K562 (cell line): Measurements from ENCODE around the gene HBG1. TPM values are rescaled to one million over a fixed set of nuclear protein-coding genes. Genes with fewer than 3 reads are reported as not detected.
"Not testable (repeated sequence)": the region's sequence is repeated elsewhere in the genome, so short reads cannot be mapped to it uniquely, and the experiment has no call there.

Experiments used
- ATAC-seq: fragments of 200-7000 bp; cut with Tn5 transposase; 3 replicates; pipeline ENCODE4 v1.9.1; 2020; ENCODE audit warnings: moderate library complexity
- BruUV-seq: library from RNA; stranded (reverse); fragments of 400-500 nt; replicated peaks from 2 replicates; lab custom pipeline; 2021; lab: Mats Ljungman, UMichigan
- CTCF ChIA-PET: fragments of 300-600 bp; formaldehyde crosslinking; extraction: SDS; loops from one replicate; lab custom pipeline; 2021; ENCODE audit warnings: low intra/inter-chr PET ratio; lab: Yijun Ruan, JAX
- POLR2A ChIA-PET: fragments of 300-600, 350-650 bp; sonication (Branson Sonifier 250); formaldehyde crosslinking; extraction: SDS; loops from one replicate; lab custom pipeline; 2021; ENCODE audit warnings: antibody characterized with exemption, inconsistent platforms; lab: Yijun Ruan, JAX
- DNase-seq, 4 experiments: peaks; one replicate each; pipeline versions ENCODE4 v3.0.0 to v3.0.0-alpha.2; 2011 to 2018; ENCODE audit warnings: low spot score in 3 of 4, mixed read lengths in 3 of 4; ENCODE audit errors: extremely low read depth in 1 of 4
- FAIRE-seq: peaks from 2 replicates; lab custom pipeline; 2011; peaks lifted over from hg19 to GRCh38; lab: Jason Lieb, UNC
- H2AFZ ChIP-seq: 2 replicates; pipeline ENCODE4 v1.6.0; 2011; ENCODE audit warnings: low read depth, low read length, control low read depth, inconsistent platforms
- H3K27ac ChIP-seq: fragments of 200-600 bp; 3 replicates; pipeline ENCODE4 v1.8.0; 2011; ENCODE audit warnings: low read depth, mild to moderate bottlenecking, control low read depth, inconsistent platforms, low read length, moderate library complexity, mixed read lengths; ENCODE audit errors: extremely low read depth
- H3K27me3 ChIP-seq, 2 experiments: fragments of 300-600 bp in 1 of 2; 2 replicates in 1 of 2; 3 replicates in 1 of 2; pipeline versions ENCODE4 v1.6.0 to v1.8.0; 2011; ENCODE audit warnings: inconsistent platforms in 2 of 2, low read length in 2 of 2, mild to moderate bottlenecking in 1 of 2, mixed read lengths in 1 of 2, moderate library complexity in 1 of 2; ENCODE audit not compliant: control insufficient read depth in 2 of 2, insufficient read depth in 2 of 2
- H3K36me3 ChIP-seq: fragments of 300-600 bp; 3 replicates; pipeline ENCODE4 v1.8.0; 2011; ENCODE audit warnings: mild to moderate bottlenecking, low read length, inconsistent platforms; ENCODE audit not compliant: control insufficient read depth, insufficient read depth
- H3K4me1 ChIP-seq, 2 experiments: fragments of 200-600 bp in 1 of 2; replicated peaks in 1 of 2; 2 replicates in 1 of 2; 3 replicates in 1 of 2; pipeline versions ENCODE4 v1.5.1 to v1.8.0; 2011; ENCODE audit warnings: inconsistent platforms in 2 of 2, low read length in 2 of 2, mild to moderate bottlenecking in 1 of 2, mixed read lengths in 1 of 2, moderate library complexity in 1 of 2; ENCODE audit not compliant: control insufficient read depth in 2 of 2, insufficient read depth in 2 of 2
- H3K4me2 ChIP-seq: 2 replicates; pipeline ENCODE4 v1.6.1; 2011; ENCODE audit warnings: low read length, control low read depth, inconsistent platforms, mixed read lengths; ENCODE audit not compliant: insufficient read depth
- H3K4me3 ChIP-seq: fragments of 200-600 bp; sonication (generic), shearing (Covaris generic); 2 replicates; pipeline ENCODE4 v1.5.1; 2016; ENCODE audit warnings: control low read depth, inconsistent platforms
- H3K79me2 ChIP-seq: fragments of 200-600 bp; 3 replicates; pipeline ENCODE4 v1.8.0; 2011; ENCODE audit warnings: low read length, inconsistent platforms; ENCODE audit not compliant: control insufficient read depth, insufficient read depth
- H3K9ac ChIP-seq, 2 experiments: 2 replicates each; pipeline versions ENCODE4 v1.6.0 to v1.6.1; 2011; ENCODE audit warnings: low read depth in 2 of 2, low read length in 2 of 2, control low read depth in 1 of 2, inconsistent platforms in 1 of 2, mild to moderate bottlenecking in 1 of 2, mixed read lengths in 1 of 2; ENCODE audit not compliant: insufficient read depth in 1 of 2
- H3K9me1 ChIP-seq: one replicate; pipeline ENCODE4 v1.6.0; 2011; ENCODE audit warnings: inconsistent platforms, mild to moderate bottlenecking, low read length, moderate library complexity; ENCODE audit not compliant: control insufficient read depth, insufficient read depth
- H3K9me3 ChIP-seq: replicated peaks from 2 replicates; pipeline ENCODE4 v1.5.1; 2011; ENCODE audit warnings: low read depth, low read length, inconsistent platforms; ENCODE audit not compliant: control insufficient read depth, insufficient read depth
- H4K20me1 ChIP-seq: replicated peaks from 2 replicates; pipeline ENCODE4 v1.6.1; 2011; ENCODE audit warnings: low read length, inconsistent platforms, mixed read lengths; ENCODE audit not compliant: control insufficient read depth, insufficient read depth
- NCOA2 ChIP-seq, 2 experiments: fragments of 450-650 bp; IDR thresholded peaks; 2 replicates each; pipeline ENCODE4 v1.6.1; 2018; ENCODE audit warnings: mild to moderate bottlenecking in 2 of 2, moderate library complexity in 1 of 2; ENCODE audit not compliant: partially characterized antibody in 2 of 2
- POLR2A ChIP-seq: fragments of 450-650 bp; conservative IDR thresholded peaks from 2 replicates; pipeline ENCODE4 v1.6.1; 2016
- WGBS: fragments of 100-300 bp; shearing (Covaris generic); methylation state at CpG from one replicate; pipeline ENCODE4 v1.1.6; 2016; ENCODE audit warnings: low coverage, mixed read lengths; ENCODE audit not compliant: insufficient coverage; ENCODE audit errors: missing lambda C conversion rate; 5-methylcytosine and 5-hydroxymethylcytosine counted together
- in situ Hi-C: fragments of 300-500 bp; cut with MboI; formaldehyde crosslinking; loops from 4 replicates; pipeline ENCODE4 v1.15.0; 2018; ENCODE audit warnings: inconsistent platforms, mixed read lengths
- intact Hi-C: fragments of 100-400 bp; cut with micrococcal nuclease; formaldehyde crosslinking; loops from 2 replicates; pipeline ENCODE4 v1.14.2; 2022
- polyA plus RNA-seq, 8 experiments: library from polyadenylated mRNA; depleted of rRNA in 4 of 8; stranded (reverse) in 5 of 8; unstranded in 3 of 8; fragments of >200 nt; fragmentation: Nextera tagmentation in 2 of 8; fragmentation: Illumina TruSeq in 1 of 8; extraction: Ambion mirVana in 2 of 8; extraction: Trizol in 1 of 8; gene quantifications; 2 replicates each; pipeline versions ENCODE4 v1.2.1 to v1.2.3, GENCODE V29; 2011 to 2014; ENCODE audit warnings: inconsistent platforms in 1 of 8, missing spikeins in 1 of 8
- total RNA-seq, 7 experiments: library from RNA; depleted of rRNA in 6 of 7; stranded (reverse); fragments of >200 nt in 6 of 7; fragmentation: Illumina TruSeq in 2 of 7; extraction: Trizol in 2 of 7; gene quantifications; 2 replicates each; pipeline versions ENCODE4 v1.2.1 to v1.2.3, GENCODE V29; 2011 to 2021; ENCODE audit warnings: low replicate concordance in 1 of 7
- TF ChIP-seq, protein P1 (sequence below): fragments of 450-650 bp; IDR thresholded peaks from 2 replicates; pipeline ENCODE4 v1.6.1; 2014; ENCODE audit warnings: low read depth, mild to moderate bottlenecking, moderate library complexity, borderline replicate concordance
- TF ChIP-seq, protein P2 (sequence below), 2 experiments: fragments of 450-650 bp; IDR thresholded peaks; 2 replicates each; pipeline ENCODE4 v1.6.1; 2016

The HBG1 gene
- total and polyA plus RNA-seq, 9 of the 15 experiments (the other 6 are each of a cell fraction or from before 2014, with no cell fraction given): 1,066 to 16,338 (median 4,898) TPM

DNA sequence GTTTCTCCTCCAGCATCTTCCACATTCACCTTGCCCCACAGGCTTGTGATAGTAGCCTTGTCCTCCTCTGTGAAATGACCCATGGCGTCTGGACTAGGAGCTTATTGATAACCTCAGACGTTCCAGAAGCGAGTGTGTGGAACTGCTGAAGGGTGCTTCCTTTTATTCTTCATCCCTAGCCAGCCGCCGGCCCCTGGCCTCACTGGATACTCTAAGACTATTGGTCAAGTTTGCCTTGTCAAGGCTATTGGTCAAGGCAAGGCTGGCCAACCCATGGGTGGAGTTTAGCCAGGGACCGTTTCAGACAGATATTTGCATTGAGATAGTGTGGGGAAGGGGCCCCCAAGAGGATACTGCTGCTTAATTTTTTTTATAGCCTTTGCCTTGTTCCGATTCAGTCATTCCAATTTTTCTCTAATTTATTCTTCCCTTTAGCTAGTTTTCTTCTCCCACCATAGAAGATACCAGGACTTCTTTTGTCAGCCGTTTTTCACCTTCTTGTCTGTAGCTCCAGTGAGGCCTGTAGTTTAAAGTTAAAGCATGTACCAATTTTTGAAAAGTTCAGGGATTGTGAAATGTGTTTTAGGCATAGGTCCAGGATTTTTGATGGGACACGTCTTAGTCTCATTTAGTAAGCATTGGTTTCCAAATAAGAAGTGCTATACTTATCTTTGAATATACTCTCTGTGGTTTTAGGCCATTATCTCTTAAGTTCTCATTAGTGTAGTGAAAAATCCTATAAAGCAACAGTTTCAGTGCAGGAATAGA is 5.2 kb upstream of the HBG1 start, which contains the start of gene HBG2 (continued):
- TF ChIP-seq, protein P1, sequence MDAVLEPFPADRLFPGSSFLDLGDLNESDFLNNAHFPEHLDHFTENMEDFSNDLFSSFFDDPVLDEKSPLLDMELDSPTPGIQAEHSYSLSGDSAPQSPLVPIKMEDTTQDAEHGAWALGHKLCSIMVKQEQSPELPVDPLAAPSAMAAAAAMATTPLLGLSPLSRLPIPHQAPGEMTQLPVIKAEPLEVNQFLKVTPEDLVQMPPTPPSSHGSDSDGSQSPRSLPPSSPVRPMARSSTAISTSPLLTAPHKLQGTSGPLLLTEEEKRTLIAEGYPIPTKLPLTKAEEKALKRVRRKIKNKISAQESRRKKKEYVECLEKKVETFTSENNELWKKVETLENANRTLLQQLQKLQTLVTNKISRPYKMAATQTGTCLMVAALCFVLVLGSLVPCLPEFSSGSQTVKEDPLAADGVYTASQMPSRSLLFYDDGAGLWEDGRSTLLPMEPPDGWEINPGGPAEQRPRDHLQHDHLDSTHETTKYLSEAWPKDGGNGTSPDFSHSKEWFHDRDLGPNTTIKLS: peak; percentile 22; the same call in 1 of the 2 replicates
- peak; percentile 65 for TF ChIP-seq POLR2A
- TF ChIP-seq NCOA2 (IDR thresholded peaks at IDR 0.05; ENCODE audit: partially characterized antibody in 2 of 2): peak in 1 of 2 experiments; percentile 58

DNA sequence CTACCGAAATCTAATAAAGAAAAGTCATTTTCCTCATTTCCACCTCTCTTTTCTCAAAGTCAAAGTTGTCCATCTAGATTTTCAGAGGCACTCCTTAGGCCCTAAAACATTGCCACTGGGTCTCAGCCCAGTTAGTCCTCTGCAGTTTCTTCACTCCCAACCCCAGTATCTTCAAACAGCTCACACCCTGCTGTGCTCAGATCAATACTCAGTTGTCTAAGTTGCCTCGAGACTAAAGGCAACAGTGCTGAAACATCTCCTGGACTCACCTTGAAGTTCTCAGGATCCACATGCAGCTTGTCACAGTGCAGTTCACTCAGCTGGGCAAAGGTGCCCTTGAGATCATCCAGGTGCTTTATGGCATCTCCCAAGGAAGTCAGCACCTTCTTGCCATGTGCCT is 4.4 kb upstream of the HBG1 start:
- peak overlapping the region; percentile 70 to 85; a peak in 3 of 4 replicates for H3K9ac ChIP-seq
- in situ Hi-C loops, H3K9me1 ChIP-seq, intact Hi-C loops, H4K20me1 ChIP-seq, H3K9me3 ChIP-seq, H3K27me3 ChIP-seq, FAIRE-seq, CTCF ChIA-PET, H2AFZ ChIP-seq: not testable (repeated sequence)
- TF ChIP-seq, protein P2, sequence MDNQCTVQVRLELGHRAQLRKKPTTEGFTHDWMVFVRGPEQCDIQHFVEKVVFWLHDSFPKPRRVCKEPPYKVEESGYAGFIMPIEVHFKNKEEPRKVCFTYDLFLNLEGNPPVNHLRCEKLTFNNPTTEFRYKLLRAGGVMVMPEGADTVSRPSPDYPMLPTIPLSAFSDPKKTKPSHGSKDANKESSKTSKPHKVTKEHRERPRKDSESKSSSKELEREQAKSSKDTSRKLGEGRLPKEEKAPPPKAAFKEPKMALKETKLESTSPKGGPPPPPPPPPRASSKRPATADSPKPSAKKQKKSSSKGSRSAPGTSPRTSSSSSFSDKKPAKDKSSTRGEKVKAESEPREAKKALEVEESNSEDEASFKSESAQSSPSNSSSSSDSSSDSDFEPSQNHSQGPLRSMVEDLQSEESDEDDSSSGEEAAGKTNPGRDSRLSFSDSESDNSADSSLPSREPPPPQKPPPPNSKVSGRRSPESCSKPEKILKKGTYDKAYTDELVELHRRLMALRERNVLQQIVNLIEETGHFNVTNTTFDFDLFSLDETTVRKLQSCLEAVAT (IDR thresholded peaks at IDR 0.05): peak; percentile 57 to 75; a peak in 2 of 4 replicates
- TSS peak; percentile 81 for BruUV-seq
- peak overlapping the region; percentile 58 for H3K4me3 ChIP-seq
- ATAC-seq (peak; percentile 11), DNase-seq (peak in 1 of 4 experiments; percentile 50)
- POLR2A ChIA-PET: interaction anchor here (2.7 to 6.9 kb wide), 2 partner anchors 15 to 35 kb away, joined by 20 to 30 read pairs; partner anchors contain the start of gene HBE1
- H3K4me2 ChIP-seq: peak overlapping the region; percentile 94
- H3K27ac ChIP-seq: peak overlapping the region; percentile 67; the same call in 2 of the 3 replicates
- 0% methylated on average over 2 of the region's 2 CpGs for WGBS
- peaks cover 24 to 37% of the 10 kb centered on the region in 2 experiments for H3K4me1 ChIP-seq
- H3K36me3 ChIP-seq: peaks cover 22% of the 10 kb centered on the region
- H3K79me2 ChIP-seq: peaks cover 68% of the 10 kb centered on the region
